ENCODE results near the gene NKX2-3.

DNA sequence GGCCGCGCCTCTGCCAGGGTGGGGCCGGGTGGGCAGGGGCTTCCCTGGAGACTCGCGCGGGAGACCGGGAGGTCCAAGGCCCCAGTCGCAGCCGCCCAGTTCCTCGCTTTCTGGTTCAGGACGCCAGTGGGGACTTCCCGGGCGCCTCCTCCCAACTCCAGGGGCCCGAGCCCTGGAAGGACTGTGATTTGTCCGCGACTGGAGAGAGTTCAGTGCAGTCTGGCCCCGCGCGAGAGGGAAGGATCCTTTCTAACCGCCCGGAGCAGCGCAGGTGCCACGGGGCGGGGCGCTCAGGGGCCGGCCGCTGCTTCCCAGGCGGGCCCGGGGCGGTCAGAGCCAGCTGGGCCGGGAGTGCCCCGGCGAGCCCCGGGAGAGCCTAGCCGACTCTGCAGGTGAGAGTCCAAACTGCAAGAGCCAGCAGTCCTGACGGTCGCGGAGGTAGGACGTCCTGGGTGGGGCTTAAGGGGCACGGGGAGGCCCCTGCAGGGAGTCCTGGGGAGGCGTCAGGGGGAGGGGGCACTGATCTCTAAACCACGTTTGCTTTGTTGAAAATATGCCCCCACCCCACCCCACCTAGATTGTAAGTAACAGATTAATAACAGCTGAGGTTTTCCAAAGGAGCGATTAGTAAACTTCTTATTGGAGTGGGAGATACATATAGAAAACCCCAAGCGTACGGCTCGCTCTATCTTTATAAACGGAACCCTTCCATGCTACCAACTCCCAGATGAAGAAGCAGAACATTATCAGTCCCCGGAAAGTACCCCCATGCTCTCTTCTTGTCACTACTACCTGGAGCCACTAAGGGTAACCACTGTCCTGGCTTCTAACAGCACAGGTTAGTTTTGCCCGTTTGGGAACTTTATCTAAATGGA lies 8.2 kb downstream of the NKX2-3 start:
- TF ChIP-seq EP300 (IDR thresholded peaks at IDR 0.05) (no peak), POLR2A (IDR thresholded peaks at IDR 0.05; ENCODE audit: low read length) (no peak), RAD21 (conservative IDR thresholded peaks at IDR 0.05 in 1 of 2, IDR thresholded peaks at IDR 0.05 in 1 of 2) (no peak), SREBF2 (IDR thresholded peaks at IDR 0.05) (no peak), POLR2AphosphoS2 (conservative IDR thresholded peaks at IDR 0.05; ENCODE audit: low read length) (no peak), KDM1A (IDR thresholded peaks at IDR 0.05; ENCODE audit: low read depth) (no peak), ESRRA (IDR thresholded peaks at IDR 0.05; ENCODE audit: borderline replicate concordance, low read length) (no peak)
- TF ChIP-seq, protein P1, sequence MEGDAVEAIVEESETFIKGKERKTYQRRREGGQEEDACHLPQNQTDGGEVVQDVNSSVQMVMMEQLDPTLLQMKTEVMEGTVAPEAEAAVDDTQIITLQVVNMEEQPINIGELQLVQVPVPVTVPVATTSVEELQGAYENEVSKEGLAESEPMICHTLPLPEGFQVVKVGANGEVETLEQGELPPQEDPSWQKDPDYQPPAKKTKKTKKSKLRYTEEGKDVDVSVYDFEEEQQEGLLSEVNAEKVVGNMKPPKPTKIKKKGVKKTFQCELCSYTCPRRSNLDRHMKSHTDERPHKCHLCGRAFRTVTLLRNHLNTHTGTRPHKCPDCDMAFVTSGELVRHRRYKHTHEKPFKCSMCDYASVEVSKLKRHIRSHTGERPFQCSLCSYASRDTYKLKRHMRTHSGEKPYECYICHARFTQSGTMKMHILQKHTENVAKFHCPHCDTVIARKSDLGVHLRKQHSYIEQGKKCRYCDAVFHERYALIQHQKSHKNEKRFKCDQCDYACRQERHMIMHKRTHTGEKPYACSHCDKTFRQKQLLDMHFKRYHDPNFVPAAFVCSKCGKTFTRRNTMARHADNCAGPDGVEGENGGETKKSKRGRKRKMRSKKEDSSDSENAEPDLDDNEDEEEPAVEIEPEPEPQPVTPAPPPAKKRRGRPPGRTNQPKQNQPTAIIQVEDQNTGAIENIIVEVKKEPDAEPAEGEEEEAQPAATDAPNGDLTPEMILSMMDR (IDR thresholded peaks at IDR 0.05), result no peak
- TF ChIP-seq, protein P2, sequence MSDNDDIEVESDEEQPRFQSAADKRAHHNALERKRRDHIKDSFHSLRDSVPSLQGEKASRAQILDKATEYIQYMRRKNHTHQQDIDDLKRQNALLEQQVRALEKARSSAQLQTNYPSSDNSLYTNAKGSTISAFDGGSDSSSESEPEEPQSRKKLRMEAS (IDR thresholded peaks at IDR 0.05), result no peak

Measured in A549 (cell line).